Activated T-helper 1 cell treated with anti-CD3 and anti-CD28 coated beads, Interleukin-12 subunit alpha, Interleukin-12 subunit beta, Interleukin-2, Interleukin-4 antibody, amounts not matched to agents 30 ng/mL and 10 ng/mL and 1 ng/mL, durations not matched to agents 14 hours and 24 hours and 36 hours (primary cell): ENCODE measurements around the gene IGFBP5. TPM values are rescaled to one million over a fixed set of nuclear protein-coding genes. Genes with fewer than 3 reads are reported as not detected.

Experiments used
- DNase-seq: peaks from one replicate; pipeline ENCODE4 v3.0.0; 2021; ENCODE audit warnings: low spot score
- H3K27ac Mint-ChIP-seq: one replicate; pipeline ENCODE4 v1.8.0; 2021; ENCODE audit warnings: mild to moderate bottlenecking, mixed read lengths
- H3K27me3 Mint-ChIP-seq: one replicate; pipeline ENCODE4 v1.8.0; 2022; ENCODE audit warnings: mild to moderate bottlenecking, moderate library complexity, mixed read lengths; ENCODE audit not compliant: insufficient read depth
- H3K36me3 Mint-ChIP-seq: one replicate; pipeline ENCODE4 v1.8.0; 2021; ENCODE audit warnings: low read depth, mixed read lengths
- H3K4me1 Mint-ChIP-seq: one replicate; pipeline ENCODE4 v1.8.0; 2021; ENCODE audit warnings: low read depth, mixed read lengths
- H3K4me3 Mint-ChIP-seq: one replicate; pipeline ENCODE4 v1.8.0; 2021; ENCODE audit warnings: mild to moderate bottlenecking, moderate library complexity, mixed read lengths
- H3K9me3 Mint-ChIP-seq: one replicate; pipeline ENCODE4 v1.8.0; 2021; ENCODE audit warnings: mixed read lengths
- intact Hi-C: fragments of 100-400 bp; cut with micrococcal nuclease; formaldehyde crosslinking; loops from one replicate; pipeline ENCODE4 v1.15.1; 2024
- total RNA-seq: library from RNA; stranded (reverse); gene quantifications from 2 replicates; pipeline ENCODE4 v1.2.3, GENCODE V29; 2022

The IGFBP5 gene
- total RNA-seq, 1 donor from 2014 or later, result not detected

DNA sequence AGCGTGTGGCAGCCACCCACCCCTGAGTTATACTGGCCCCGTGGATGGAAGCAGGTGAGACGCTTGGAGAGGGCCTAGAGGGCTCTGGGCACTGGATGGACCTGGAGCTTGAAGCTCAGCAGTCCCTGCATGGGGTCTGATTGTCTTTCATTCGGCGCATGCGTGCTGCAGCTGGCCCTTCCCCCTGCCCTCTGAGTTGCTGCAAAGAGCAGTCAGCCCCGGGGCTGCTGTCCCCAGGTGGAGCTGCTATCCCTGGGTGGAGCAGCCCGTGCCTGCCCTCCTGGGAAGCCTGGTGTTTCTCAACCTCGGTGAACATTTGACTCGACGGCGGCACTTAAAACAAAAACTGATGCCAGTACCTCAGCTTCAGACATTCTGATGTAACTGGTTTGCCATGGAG is 29.6 kb downstream of the IGFBP5 start:
- H3K27ac Mint-ChIP-seq, result no peak overlapping the region
- H3K36me3 Mint-ChIP-seq, result no peaks in the 10 kb centered on the region
- peaks cover 2% of the 10 kb centered on the region for H3K27me3 Mint-ChIP-seq
- no peak for DNase-seq
- H3K4me1 Mint-ChIP-seq, result no peaks in the 10 kb centered on the region
- H3K9me3 Mint-ChIP-seq, result no peaks in the 10 kb centered on the region
- H3K4me3 Mint-ChIP-seq, result no peak overlapping the region
- intact Hi-C loops, result loop anchor here (1.0 to 10.0 kb wide), 4 partner anchors 146 to 631 kb away; partner anchors contain the start of gene SMARCAL1

DNA sequence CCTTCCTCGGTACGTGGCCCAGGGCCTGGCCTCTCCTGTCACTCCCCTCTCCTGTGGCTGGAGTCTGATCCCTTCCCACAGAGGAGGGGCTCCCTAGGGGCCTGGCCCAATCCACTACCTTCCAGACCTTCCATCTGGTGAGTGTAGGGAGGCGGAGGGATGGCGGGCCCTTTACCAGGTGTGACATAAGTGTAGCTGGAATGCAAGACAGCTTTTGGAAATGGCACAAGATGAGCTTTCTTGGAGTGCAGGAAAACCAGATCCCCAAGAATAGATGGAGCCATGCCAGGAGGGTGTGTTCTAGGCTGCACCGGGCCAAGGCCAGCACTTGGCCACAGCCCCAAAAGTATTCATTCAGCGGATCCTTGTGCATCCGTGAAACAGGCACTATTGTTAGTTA is 30.1 kb downstream of the IGFBP5 start:
- Mint-ChIP-seq H3K36me3 (no peaks in the 10 kb centered on the region), H3K9me3 (no peaks in the 10 kb centered on the region), H3K4me1 (no peaks in the 10 kb centered on the region), H3K27me3 (peaks cover 2% of the 10 kb centered on the region), H3K27ac (no peak overlapping the region), H3K4me3 (no peak overlapping the region)
- intact Hi-C loops, result loop anchor here (5.0 to 10.0 kb wide), 2 partner anchors 250 to 448 kb away; partner anchors contain the start of gene SMARCAL1
- no peak for DNase-seq

DNA sequence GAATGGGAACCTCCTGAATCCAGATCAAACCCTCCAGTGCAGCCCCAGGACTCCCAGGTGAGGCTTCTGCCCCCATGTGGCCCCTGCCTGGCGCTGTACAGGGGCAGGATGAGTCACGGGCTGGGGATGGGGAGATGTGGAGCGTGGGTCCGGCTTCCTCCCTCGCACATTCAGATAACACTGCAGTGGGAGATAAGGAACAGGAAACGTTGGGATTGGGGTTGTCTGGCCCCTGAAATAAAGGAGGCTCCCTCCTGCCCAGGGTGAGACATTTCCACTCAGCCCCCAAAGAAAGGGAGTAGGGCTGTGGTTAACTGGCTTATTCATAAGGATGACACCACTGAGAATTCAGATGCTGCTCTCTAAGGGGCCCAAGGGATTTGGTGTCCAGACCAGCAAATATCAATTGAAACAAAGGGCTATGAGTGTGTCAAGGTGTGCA is 30.7 kb downstream of the IGFBP5 start:
- H3K9me3 Mint-ChIP-seq, result no peaks in the 10 kb centered on the region
- no peaks in the 10 kb centered on the region for H3K4me1 Mint-ChIP-seq
- peaks cover 2% of the 10 kb centered on the region for H3K27me3 Mint-ChIP-seq
- H3K36me3 Mint-ChIP-seq, result no peaks in the 10 kb centered on the region
- no peak for DNase-seq
- H3K27ac Mint-ChIP-seq, result no peak overlapping the region
- H3K4me3 Mint-ChIP-seq, result no peak overlapping the region
- intact Hi-C loops, result loop anchor here (5.0 to 10.0 kb wide), 2 partner anchors 250 to 447 kb away; partner anchors contain the start of gene SMARCAL1

DNA sequence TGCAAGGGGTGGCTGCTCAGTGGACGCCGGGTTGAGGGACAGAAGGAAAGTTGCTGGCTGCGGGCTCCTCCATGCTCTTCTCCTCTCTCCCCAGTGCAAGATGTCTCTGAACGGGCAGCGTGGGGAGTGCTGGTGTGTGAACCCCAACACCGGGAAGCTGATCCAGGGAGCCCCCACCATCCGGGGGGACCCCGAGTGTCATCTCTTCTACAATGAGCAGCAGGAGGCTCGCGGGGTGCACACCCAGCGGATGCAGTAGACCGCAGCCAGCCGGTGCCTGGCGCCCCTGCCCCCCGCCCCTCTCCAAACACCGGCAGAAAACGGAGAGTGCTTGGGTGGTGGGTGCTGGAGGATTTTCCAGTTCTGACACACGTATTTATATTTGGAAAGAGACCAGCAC is 31.5 kb downstream of the IGFBP5 start:
- intact Hi-C loops, result loop anchor here (10.0 kb wide), 1 partner anchor 249 kb away; the partner anchor contains the start of gene SMARCAL1
- DNase-seq, result no peak
- Mint-ChIP-seq H3K27me3 (peaks cover 3% of the 10 kb centered on the region), H3K9me3 (no peaks in the 10 kb centered on the region), H3K27ac (no peak overlapping the region), H3K4me1 (no peaks in the 10 kb centered on the region), H3K4me3 (no peak overlapping the region), H3K36me3 (no peaks in the 10 kb centered on the region)

DNA sequence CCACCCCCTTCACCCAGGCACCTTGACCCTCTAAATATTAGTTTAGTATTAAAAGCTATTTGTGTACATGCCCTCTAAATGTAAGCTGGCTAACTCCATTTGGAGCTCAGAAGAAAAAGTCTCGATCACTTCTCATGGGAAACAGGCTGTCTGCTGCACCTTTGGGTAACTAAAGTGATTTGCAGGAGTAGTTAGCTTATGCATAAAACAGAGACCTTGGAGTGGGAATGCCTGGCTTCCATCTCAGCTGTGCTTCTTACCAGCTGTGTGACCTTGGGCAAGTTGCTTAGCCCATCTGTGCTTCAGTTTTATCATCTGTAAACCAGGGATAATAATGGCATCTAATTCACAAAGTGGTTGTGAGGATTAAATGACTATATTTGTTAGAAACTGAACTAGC is 32.2 kb downstream of the IGFBP5 start:
- Mint-ChIP-seq H3K27me3 (peaks cover 3% of the 10 kb centered on the region), H3K4me3 (no peak overlapping the region), H3K9me3 (no peaks in the 10 kb centered on the region), H3K36me3 (no peaks in the 10 kb centered on the region), H3K4me1 (no peaks in the 10 kb centered on the region), H3K27ac (no peak overlapping the region)
- intact Hi-C loops, result loop anchor here (10.0 kb wide), 1 partner anchor 248 kb away; the partner anchor contains the start of gene SMARCAL1
- no peak for DNase-seq

DNA sequence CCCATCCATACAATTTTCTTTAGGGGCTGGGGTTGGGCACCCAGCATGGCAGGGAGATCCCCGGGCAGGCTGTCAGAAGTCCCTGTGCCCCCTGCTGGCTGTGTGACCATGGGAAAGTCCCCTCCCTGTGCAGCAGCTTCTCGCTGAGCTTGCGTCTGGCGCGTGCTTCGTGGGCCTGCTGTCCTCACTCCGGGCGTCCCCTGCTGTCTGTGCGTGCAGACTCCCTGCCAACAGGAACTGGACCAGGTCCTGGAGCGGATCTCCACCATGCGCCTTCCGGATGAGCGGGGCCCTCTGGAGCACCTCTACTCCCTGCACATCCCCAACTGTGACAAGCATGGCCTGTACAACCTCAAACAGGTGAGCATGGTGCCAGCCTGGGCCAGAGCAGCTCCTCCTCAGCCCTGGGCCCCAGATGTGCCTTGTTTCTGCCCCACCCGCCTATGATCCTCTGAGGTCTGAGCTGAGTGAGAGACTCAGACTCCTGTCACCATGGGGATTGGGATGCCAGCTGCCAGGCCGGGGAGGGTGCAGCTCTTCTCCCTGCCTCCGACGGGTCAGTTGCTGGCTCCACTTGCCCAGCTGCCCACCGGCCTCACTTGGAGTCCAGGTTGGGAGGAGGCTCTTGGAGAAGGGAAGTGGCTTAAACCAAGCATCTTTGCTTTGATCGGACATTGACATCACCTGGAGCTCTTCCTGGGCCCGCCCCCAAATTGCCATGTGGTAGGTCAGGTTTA is 33.5 kb downstream of the IGFBP5 start:
- no peak for DNase-seq
- Mint-ChIP-seq H3K4me3 (no peak overlapping the region), H3K9me3 (no peaks in the 10 kb centered on the region), H3K27me3 (peaks cover 3% of the 10 kb centered on the region), H3K27ac (no peak overlapping the region), H3K36me3 (no peaks in the 10 kb centered on the region), H3K4me1 (no peaks in the 10 kb centered on the region)
- intact Hi-C loops, result loop anchor here (10.0 kb wide), 1 partner anchor 247 kb away; the partner anchor contains the start of gene SMARCAL1

DNA sequence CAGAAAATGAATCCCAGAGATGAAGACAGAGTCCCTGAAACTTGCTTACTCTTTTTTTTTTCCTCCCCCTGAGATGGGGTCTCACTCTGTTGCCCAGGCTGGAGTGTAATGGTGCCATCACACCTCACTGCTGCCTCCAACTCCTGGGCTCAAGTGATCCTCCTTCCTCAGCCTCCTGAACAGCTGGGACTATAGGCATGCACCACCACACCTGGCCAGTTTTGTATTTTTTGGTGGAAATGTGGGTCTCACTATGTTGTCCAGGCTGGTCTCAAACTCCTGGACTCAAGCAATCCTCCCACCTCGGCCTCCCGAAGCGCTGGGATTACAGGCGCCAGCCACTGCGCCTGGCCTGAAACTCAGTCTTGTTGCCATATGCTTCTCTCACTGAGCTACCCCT is 34.3 kb downstream of the IGFBP5 start:
- intact Hi-C loops, result loop anchor here (10.0 kb wide), 1 partner anchor 246 kb away; the partner anchor contains the start of gene SMARCAL1
- no peaks in the 10 kb centered on the region for H3K36me3 Mint-ChIP-seq
- H3K4me1 Mint-ChIP-seq, result no peaks in the 10 kb centered on the region
- peaks cover 3% of the 10 kb centered on the region for H3K27me3 Mint-ChIP-seq
- H3K4me3 Mint-ChIP-seq, result no peak overlapping the region
- H3K27ac Mint-ChIP-seq, result no peak overlapping the region
- no peak for DNase-seq
- no peaks in the 10 kb centered on the region for H3K9me3 Mint-ChIP-seq

DNA sequence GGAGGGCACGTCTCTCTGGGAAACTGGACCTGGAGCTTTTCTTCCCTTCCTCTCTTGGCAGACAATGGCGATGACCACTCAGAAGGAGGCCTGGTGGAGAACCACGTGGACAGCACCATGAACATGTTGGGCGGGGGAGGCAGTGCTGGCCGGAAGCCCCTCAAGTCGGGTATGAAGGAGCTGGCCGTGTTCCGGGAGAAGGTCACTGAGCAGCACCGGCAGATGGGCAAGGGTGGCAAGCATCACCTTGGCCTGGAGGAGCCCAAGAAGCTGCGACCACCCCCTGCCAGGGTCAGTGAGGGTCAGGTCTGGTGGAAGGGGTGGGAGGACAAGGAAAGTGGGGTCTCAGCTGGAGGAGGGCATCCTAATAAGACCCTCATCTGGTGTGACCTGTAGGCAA is 34.9 kb downstream of the IGFBP5 start:
- H3K27me3 Mint-ChIP-seq, result peaks cover 3% of the 10 kb centered on the region
- H3K27ac Mint-ChIP-seq, result no peak overlapping the region
- H3K4me3 Mint-ChIP-seq, result no peak overlapping the region
- no peaks in the 10 kb centered on the region for H3K9me3 Mint-ChIP-seq
- no peaks in the 10 kb centered on the region for H3K4me1 Mint-ChIP-seq
- no peak for DNase-seq
- intact Hi-C loops, result loop anchor here (10.0 kb wide), 1 partner anchor 246 kb away; the partner anchor contains the start of gene SMARCAL1
- no peaks in the 10 kb centered on the region for H3K36me3 Mint-ChIP-seq

DNA sequence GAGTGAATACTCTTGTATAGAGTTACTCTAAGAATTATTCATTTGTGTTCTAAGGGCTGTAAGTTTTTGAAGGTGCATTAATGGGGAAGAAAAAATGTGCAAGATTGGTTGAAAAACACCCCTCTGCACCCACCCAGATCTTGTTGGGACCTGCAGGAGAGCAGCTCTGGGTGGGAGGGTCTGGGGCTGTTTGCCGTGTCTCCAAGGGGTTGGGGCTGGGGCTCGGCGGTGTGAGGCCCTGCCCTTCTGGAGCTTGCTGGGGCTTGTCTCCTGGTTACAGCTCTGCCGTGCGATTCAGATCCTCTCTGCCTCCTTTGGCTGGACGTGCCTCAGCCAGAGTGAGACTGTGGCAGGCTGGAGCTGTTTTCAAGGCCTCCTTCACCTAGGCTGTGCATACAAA is 36.1 kb downstream of the IGFBP5 start:
- Mint-ChIP-seq H3K9me3 (no peaks in the 10 kb centered on the region), H3K36me3 (no peaks in the 10 kb centered on the region), H3K4me3 (no peak overlapping the region), H3K27ac (no peak overlapping the region), H3K4me1 (peaks cover 3% of the 10 kb centered on the region), H3K27me3 (peaks cover 3% of the 10 kb centered on the region)
- intact Hi-C loops, result no loop called here
- DNase-seq, result no peak

DNA sequence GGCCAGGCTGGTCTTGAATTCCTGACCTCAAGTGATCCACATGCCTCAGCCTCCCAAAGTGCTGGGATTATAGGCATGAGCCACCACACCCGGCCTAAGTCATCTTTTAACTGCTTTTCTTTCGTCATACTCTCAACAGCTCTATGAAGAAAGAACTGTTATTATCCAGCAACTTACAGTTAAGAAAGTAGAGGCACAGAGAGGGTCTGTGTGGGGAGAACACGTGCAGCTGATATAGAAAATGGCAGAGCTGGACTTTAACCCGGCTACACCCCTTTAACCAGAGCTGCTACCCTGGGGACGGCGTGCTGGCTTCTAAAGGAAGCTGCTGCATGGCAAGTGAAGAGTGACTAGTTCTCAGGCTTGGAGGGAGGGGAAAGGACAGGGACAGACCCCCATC is 36.6 kb downstream of the IGFBP5 start:
- DNase-seq, result no peak
- Mint-ChIP-seq H3K9me3 (no peaks in the 10 kb centered on the region), H3K27me3 (peaks cover 3% of the 10 kb centered on the region), H3K4me3 (no peak overlapping the region), H3K27ac (no peak overlapping the region), H3K36me3 (no peaks in the 10 kb centered on the region), H3K4me1 (peaks cover 6% of the 10 kb centered on the region)
- intact Hi-C loops, result no loop called here

DNA sequence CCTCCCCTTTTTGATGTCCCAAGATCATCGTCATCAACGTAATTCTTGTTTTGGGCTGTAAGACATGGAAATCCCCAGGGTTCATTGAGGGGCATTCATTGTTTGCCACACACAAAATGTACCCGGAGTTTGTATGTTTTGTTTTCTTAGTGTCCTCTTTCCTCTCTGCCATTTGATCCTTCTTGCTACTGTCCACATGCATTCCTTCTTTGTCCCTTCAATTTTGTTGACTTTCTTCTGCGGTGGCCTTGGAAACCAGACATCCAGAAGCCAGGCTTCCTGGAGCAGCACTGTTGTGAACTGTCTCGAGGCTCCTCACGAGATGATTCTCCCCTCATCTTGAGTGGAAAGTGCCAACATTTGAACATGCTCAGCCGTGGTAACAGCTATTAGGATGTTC is 37.4 kb downstream of the IGFBP5 start:
- Mint-ChIP-seq H3K9me3 (no peaks in the 10 kb centered on the region), H3K4me1 (peaks cover 6% of the 10 kb centered on the region), H3K27me3 (peaks cover 3% of the 10 kb centered on the region), H3K4me3 (no peak overlapping the region), H3K27ac (no peak overlapping the region), H3K36me3 (no peaks in the 10 kb centered on the region)
- no peak for DNase-seq
- intact Hi-C loops, result no loop called here

DNA sequence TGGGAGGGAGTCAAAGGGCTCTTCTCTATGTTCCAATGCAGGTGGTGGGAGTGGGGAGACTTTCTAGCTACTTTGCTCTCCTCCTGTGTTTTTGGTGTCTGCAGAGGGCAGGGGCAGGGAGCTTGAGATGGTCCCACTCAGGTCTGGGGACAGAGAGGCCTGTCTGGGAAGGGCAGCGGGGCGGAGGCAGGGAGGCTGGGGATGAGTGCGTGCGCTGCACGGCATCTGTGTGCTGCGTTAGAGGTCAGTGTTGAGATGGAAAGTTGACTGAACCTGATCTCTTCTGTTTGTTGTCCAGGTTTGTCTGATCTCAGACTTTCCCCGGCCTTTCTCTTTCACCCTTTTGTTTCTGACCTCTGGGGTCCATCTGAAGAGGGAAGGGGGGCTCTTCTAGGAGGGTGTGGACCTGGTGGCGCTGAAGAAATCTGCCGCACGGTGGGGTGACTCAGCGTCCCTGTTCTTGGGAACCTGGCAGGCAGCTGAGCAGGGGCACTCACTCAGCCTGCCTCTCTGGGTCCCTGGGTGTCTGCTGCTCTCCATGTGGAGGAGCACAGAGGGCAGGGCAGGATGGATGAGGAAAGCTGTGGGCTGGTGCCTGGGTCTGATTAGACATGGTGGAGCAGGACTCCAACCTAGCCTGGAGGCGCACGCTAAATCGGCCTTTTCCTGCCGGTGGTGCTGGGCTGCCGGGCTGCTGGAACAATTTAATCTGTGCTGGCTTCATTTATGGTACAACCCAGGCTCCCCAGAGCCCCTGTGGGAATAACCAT is 38.1 kb downstream of the IGFBP5 start:
- H3K4me3 Mint-ChIP-seq, result no peak overlapping the region
- H3K36me3 Mint-ChIP-seq, result no peaks in the 10 kb centered on the region
- DNase-seq, result no peak
- H3K9me3 Mint-ChIP-seq, result no peaks in the 10 kb centered on the region
- intact Hi-C loops, result no loop called here
- H3K4me1 Mint-ChIP-seq, result peaks cover 6% of the 10 kb centered on the region
- H3K27ac Mint-ChIP-seq, result no peak overlapping the region
- peaks cover 3% of the 10 kb centered on the region for H3K27me3 Mint-ChIP-seq

DNA sequence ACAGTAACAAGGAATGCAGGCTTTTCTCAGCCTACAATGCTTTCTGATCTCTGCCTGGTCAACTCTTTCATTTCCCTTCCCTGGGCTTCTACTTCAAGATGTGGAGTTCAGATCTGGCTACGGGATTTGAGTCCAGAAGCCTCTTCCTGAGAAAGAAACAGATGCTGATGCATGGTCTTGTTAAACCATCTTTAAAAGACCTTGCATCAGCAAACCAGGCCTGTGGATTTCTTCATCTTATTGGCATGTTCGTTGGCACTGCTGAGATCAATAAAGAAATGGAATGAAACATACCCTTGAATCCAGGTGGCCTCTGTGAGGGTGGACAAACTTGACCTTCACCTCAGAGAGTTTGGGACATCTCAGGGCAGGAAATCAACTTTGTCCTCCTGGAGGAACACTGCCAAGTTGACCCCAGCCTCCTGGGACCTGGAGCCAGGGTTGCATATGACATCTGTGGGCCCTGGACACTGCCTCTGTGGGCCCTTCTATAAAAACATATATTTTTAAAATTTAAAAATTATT is 40.8 kb downstream of the IGFBP5 start:
- Mint-ChIP-seq H3K4me3 (no peak overlapping the region), H3K9me3 (no peaks in the 10 kb centered on the region), H3K27ac (no peak overlapping the region), H3K4me1 (peaks cover 6% of the 10 kb centered on the region), H3K27me3 (peaks cover 3% of the 10 kb centered on the region), H3K36me3 (no peaks in the 10 kb centered on the region)
- DNase-seq, result no peak
- intact Hi-C loops, result no loop called here
